Endodermal cell (in vitro differentiated cells): Measurements from ENCODE around the gene TCF3. TPM values are rescaled to one million over a fixed set of nuclear protein-coding genes. Genes with fewer than 3 reads are reported as not detected.

Experiments
- DNase-seq: peaks from one replicate; pipeline ENCODE4 v3.0.0-alpha.2; 2017
- H3K27ac ChIP-seq: 2 replicates; pipeline ENCODE4 v1.5.1; 2013; ENCODE audit warnings: mild to moderate bottlenecking, low read depth, low read length, moderate library complexity
- H3K27me3 ChIP-seq: 2 replicates; pipeline ENCODE4 v1.6.1; 2013; ENCODE audit warnings: mild to moderate bottlenecking, low read length, moderate library complexity; ENCODE audit not compliant: insufficient read depth, control insufficient read depth, poor library complexity, severe bottlenecking
- H3K36me3 ChIP-seq: 2 replicates; pipeline ENCODE4 v1.7.0; 2013; ENCODE audit warnings: mild to moderate bottlenecking, low read length, moderate library complexity; ENCODE audit not compliant: control insufficient read depth, insufficient read depth
- H3K4me1 ChIP-seq: one replicate; pipeline ENCODE4 v1.7.0; 2013; ENCODE audit warnings: low read length; ENCODE audit not compliant: control insufficient read depth, insufficient read depth
- H3K4me3 ChIP-seq: 2 replicates; pipeline ENCODE4 v1.5.1; 2013; ENCODE audit warnings: mild to moderate bottlenecking, low read length, moderate library complexity
- H3K9ac ChIP-seq: 2 replicates; pipeline ENCODE4 v1.6.1; 2013; ENCODE audit warnings: mild to moderate bottlenecking, low read length, moderate library complexity; ENCODE audit not compliant: poor library complexity, severe bottlenecking; ENCODE audit errors: extremely low read depth
- H3K9me3 ChIP-seq: 2 replicates; pipeline ENCODE4 v1.6.1; 2013; ENCODE audit warnings: mild to moderate bottlenecking, low read length, moderate library complexity; ENCODE audit not compliant: control insufficient read depth
- H3K27ac Mint-ChIP-seq: 2 replicates; pipeline ENCODE4 v1.8.0; 2020; ENCODE audit warnings: mixed read lengths
- H3K27me3 Mint-ChIP-seq: 2 replicates; pipeline ENCODE4 v1.8.0; 2021; ENCODE audit warnings: mild to moderate bottlenecking, mixed read lengths; ENCODE audit not compliant: insufficient read depth
- H3K36me3 Mint-ChIP-seq: 2 replicates; pipeline ENCODE4 v1.8.0; 2020; ENCODE audit warnings: low read depth, mixed read lengths
- H3K4me1 Mint-ChIP-seq: 2 replicates; pipeline ENCODE4 v1.8.0; 2020; ENCODE audit warnings: mixed read lengths
- H3K4me3 Mint-ChIP-seq: 2 replicates; pipeline ENCODE4 v1.8.0; 2020; ENCODE audit warnings: mild to moderate bottlenecking, moderate library complexity, mixed read lengths
- H3K9me3 Mint-ChIP-seq: 2 replicates; pipeline ENCODE4 v1.8.0; 2020; ENCODE audit warnings: mild to moderate bottlenecking, mixed read lengths
- CTCF ChIP-seq: fragments of 200-600 bp; sonication (generic); conservative IDR thresholded peaks from 2 replicates; pipeline ENCODE4 v1.5.0; 2021; ENCODE audit warnings: antibody characterized with exemption, mild to moderate bottlenecking
- WGBS, 2 experiments: methylation state at CpG; one replicate each; pipeline versions ENCODE4 v1.1.5 to v1.1.7; 2013; ENCODE audit warnings: missing lambda C conversion rate in 2 of 2, mixed read lengths in 1 of 2; ENCODE audit not compliant: insufficient coverage in 1 of 2, insufficient read length in 1 of 2; 5-methylcytosine and 5-hydroxymethylcytosine counted together
- total RNA-seq, 2 donors: library from RNA; stranded (reverse); fragmentation: NEBNext Ultra II Directional in 1 of 2; extraction: Animal tissue kit (Norgen Biotek cat#: 25700) in 1 of 2; gene quantifications; 2 replicates in 1 of 2; 3 replicates in 1 of 2; pipeline ENCODE4 v1.2.1, GENCODE V29; 2021

The TCF3 gene
- total RNA-seq, 2 donors from 2014 or later, result 233 to 268 TPM

- no peak overlapping the region for H3K9ac ChIP-seq
- Mint-ChIP-seq H3K4me3 (no peak overlapping the region), H3K27ac (no peak overlapping the region), H3K9me3 (no peaks in the 10 kb centered on the region), H3K4me1 (no peaks in the 10 kb centered on the region), H3K27me3 (peaks cover 76% of the 10 kb centered on the region), H3K36me3 (no peaks in the 10 kb centered on the region)
- peaks cover 70% of the 10 kb centered on the region for H3K27me3 ChIP-seq
- no peaks in the 10 kb centered on the region for H3K9me3 ChIP-seq
- peak overlapping the region; percentile 65 for H3K4me3 ChIP-seq
- no peaks in the 10 kb centered on the region for H3K36me3 ChIP-seq
- no peak for TF ChIP-seq CTCF
- H3K4me1 ChIP-seq, result no peaks in the 10 kb centered on the region
- DNase-seq, result peak; percentile 77
- no peak overlapping the region for H3K27ac ChIP-seq
- 12 to 13% methylated on average over 32 to 62 of the region's 62 CpGs for WGBS, 2 experiments
Observed at GRCh38 chr19:1675633-1676350, 23.4 kb upstream of the TCF3 start.

GRCh38 chr19:1674293-1674679, 21.9 kb upstream of the TCF3 start:
- Histone ChIP-seq H3K9me3 (no peaks in the 10 kb centered on the region), H3K9ac (no peak overlapping the region), H3K27me3 (peaks cover 85% of the 10 kb centered on the region), H3K36me3 (no peaks in the 10 kb centered on the region), H3K27ac (no peak overlapping the region), H3K4me1 (no peaks in the 10 kb centered on the region), H3K4me3 (no peak overlapping the region)
- 73 to 76% methylated on average over 2 to 8 of the region's 8 CpGs for WGBS, 2 experiments
- Mint-ChIP-seq H3K27ac (no peak overlapping the region), H3K27me3 (peaks cover 83% of the 10 kb centered on the region), H3K4me1 (no peaks in the 10 kb centered on the region), H3K4me3 (no peak overlapping the region), H3K9me3 (no peaks in the 10 kb centered on the region), H3K36me3 (no peaks in the 10 kb centered on the region)
- DNase-seq, result no peak
- TF ChIP-seq CTCF, result no peak

- no peak for DNase-seq
- Histone ChIP-seq H3K9me3 (no peaks in the 10 kb centered on the region), H3K27ac (no peak overlapping the region), H3K9ac (no peak overlapping the region), H3K4me3 (no peak overlapping the region), H3K27me3 (peaks cover 90% of the 10 kb centered on the region), H3K4me1 (no peaks in the 10 kb centered on the region), H3K36me3 (no peaks in the 10 kb centered on the region)
- no peak for TF ChIP-seq CTCF
- H3K27ac Mint-ChIP-seq, result no peak overlapping the region
- H3K27me3 Mint-ChIP-seq, result peaks cover 85% of the 10 kb centered on the region
- WGBS, 2 experiments, result 67 to 76% methylated on average over 13 to 16 of the region's 16 CpGs
- no peak overlapping the region for H3K4me3 Mint-ChIP-seq
- H3K9me3 Mint-ChIP-seq, result no peaks in the 10 kb centered on the region
- H3K36me3 Mint-ChIP-seq, result no peaks in the 10 kb centered on the region
- H3K4me1 Mint-ChIP-seq, result peaks cover 2% of the 10 kb centered on the region
Observed at GRCh38 chr19:1673645-1674292, 21.4 kb upstream of the TCF3 start.
